Inferior parietal cortex (tissue), 1 donor: ENCODE measurements around the gene BCAS3.

ENCODE experiments used
- DNase-seq: peaks from one replicate; pipeline ENCODE4 v3.0.0-alpha.2; 2016; ENCODE audit errors: extremely low spot score

Gene BCAS3

DNA sequence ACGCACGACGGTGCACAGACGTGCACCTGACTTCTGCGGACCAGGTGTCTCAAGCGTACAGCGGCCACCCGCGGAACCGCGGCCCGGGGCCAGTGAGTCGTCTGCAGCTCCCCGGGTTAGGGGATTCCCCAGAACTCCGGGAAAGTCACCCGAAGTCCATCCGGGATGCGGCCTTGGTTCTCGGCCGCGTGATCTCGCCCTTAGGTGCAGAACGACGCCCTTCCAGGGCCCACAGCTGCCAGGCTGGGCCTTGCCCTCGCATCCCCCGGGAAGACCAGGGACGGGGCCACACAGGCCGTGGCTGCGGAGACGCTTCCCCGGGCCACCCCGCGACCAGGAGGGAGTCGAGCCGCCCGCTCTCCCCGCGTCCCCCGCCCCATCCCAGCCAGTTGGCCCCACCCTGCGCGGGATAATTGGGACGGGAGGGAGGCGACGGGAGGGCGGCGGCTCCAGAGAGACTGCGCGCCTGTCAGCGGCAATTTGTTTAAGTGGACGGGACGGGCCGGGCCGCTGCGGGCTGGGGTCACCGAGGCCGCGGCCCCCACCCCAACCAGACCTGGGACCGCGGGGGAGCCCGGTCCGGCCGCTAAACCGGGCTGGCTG, 718.4 kb downstream of the BCAS3 start:
- DNase-seq, result no peak

- DNase-seq, result no peak
These were observed 719.0 kb downstream of the BCAS3 start for GRCh38 chr17:61396586-61397085.

- DNase-seq, result no peak
These were observed 719.6 kb downstream of the BCAS3 start for GRCh38 chr17:61397086-61397842.

DNA sequence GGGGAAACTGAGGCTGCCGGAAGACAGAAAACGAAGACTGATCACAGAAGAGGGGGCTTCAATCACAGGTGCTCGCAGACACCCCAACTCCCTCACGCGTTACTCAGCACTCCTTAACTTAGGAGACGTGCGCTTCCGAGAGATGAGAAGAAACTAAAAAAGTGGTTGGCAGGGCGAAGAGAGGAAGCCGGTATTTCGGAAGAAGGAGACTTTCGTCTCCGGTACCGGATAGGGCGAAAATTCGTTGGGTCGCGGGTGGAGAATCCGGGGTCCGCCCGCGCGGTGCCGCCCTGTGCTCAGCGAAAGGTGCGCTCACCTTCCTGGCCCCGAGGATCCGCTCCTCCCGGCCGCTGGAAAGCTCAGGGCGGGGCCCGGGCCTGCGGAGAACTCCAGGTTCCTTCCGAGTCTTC, 721.1 kb downstream of the BCAS3 start:
- DNase-seq, result no peak

DNA sequence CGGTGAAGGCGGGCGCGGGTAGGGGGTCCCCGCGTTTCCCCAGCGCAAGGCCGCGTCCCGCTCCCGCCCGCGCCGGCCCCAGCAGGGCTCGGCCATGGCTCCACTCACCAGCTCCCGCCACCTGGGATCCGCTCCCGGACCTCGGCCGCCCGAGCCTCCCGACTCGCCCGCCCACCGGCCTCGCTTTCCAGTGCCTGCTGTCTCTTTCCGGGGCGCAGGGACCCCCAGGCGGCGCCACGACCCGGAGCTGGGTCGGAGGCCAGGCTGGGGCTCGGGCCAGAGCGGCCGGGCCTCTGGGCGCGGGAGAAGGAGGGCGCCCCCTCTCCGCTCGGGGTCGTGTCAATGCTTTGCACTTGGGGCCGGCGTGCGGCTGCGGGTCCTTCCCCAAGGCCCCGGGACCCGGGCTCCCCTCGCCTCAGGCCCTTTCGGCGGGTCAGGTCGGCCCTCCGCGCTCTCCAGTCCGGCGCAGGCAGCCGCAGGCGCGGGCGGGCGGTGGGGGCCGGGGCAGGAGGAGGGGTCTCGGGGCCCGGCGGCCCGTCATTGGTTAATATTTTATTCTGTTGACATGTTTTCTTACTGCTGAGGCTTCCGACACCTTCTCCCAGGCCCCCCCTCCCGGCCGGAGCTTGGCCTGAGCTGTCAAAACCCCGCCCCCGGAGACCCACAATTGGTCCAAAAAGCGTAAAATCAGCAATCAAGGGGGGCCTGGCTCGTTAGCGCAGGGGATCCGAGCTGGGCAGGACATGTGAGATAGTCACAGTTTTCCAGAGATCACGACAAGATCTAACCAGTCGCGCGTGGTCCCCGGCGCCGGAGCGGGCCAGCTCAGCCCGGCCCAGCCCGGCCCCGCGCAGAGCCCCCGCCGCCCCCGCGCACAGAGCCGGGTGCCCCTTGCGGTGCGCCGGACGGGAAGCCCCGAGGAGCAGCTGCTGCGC, 721.7 kb downstream of the BCAS3 start, which contains the start of gene TBX2:
Gene TBX2, plus strand, starts transcription at position 713 of the 935 bp plus-strand sequence. CDS start 334 bp downstream, outside the sequence.
- no peak for DNase-seq

DNA sequence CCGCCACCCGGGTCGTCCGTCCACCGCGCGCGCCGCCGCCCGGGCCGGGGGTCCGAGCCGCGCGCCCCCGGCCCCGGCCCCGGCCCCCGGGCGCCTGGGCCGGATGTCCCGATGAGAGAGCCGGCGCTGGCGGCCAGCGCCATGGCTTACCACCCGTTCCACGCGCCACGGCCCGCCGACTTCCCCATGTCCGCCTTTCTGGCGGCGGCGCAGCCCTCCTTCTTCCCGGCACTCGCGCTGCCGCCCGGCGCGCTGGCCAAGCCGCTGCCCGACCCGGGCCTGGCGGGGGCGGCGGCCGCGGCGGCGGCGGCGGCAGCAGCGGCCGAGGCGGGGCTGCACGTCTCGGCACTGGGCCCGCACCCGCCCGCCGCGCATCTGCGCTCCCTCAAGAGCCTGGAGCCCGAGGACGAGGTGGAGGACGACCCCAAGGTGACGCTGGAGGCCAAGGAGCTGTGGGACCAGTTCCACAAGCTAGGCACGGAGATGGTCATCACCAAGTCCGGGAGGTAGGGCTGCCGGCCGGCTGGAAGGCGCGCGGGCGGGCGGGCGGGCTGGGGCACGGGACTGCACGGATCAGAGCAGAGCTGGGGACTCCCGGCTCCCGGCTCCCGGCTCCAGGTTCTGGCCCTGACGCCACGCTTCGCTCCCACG, 722.5 kb downstream of the BCAS3 start:
- DNase-seq, result no peak

GRCh38 chr17:61400717-61401388, 723.2 kb downstream of the BCAS3 start:
- DNase-seq, result no peak

DNA sequence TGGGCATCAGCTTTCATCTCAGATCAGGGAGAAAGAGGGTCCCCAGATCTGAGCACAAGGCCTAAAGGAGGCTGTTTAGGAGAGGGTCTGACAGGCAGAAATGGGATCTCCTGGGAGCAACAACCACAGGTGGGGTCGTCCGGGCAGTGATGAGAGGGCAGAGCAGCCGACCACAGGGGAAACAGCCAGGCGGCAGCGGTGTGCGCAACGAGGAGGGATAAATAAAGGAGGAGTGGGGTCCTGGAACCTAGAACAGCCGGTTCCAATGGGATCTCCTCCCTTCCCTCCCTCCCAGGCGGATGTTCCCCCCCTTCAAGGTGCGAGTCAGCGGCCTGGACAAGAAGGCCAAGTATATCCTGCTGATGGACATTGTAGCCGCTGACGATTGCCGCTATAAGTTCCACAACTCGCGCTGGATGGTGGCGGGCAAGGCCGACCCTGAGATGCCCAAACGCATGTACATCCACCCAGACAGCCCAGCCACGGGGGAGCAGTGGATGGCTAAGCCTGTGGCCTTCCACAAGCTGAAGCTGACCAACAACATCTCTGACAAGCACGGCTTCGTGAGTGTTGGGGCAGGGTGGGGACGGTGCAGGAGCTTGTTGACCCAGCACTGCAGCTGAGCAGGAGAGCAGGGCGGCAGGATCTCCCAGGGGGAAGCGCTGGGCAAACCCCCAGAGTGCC, 723.9 kb downstream of the BCAS3 start:
- no peak for DNase-seq

GRCh38 chr17:61402073-61402541, 724.5 kb downstream of the BCAS3 start:
- no peak for DNase-seq

DNA sequence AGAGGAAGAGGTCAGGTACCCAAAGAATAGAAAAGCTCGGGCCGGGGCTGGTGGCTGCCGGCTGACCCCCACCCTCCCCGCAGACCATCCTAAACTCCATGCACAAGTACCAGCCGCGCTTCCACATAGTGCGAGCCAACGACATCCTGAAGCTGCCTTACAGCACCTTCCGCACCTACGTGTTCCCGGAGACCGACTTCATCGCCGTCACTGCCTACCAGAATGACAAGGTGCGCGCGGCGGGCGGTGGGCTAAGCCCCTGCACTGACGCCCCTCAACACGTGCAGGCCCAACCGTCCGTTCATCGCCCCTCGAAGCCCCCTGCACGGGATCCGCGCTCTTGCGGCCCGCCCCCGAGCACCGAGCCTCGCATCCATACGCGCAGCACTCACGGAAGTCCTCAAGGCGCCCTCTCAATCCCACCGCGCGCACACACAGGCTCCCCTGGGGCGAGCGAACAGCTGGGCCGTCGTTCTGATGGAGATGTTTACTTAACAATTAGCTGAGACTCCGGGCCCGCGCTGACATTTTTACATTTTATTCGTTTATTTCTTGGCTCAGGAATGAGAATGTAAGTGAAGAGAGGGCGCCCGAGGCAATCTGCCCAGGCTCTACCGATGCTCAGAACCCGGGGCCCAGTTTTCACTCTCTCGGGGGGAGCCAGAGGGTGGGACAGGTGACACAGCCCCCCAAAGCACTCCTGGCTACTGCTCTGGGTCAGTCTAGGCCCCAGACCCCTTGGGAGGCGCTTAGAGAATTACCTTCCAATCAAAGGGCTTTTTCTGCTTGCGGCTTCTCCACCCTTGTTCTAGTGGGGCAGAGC, 725.5 kb downstream of the BCAS3 start:
- no peak for DNase-seq

DNA sequence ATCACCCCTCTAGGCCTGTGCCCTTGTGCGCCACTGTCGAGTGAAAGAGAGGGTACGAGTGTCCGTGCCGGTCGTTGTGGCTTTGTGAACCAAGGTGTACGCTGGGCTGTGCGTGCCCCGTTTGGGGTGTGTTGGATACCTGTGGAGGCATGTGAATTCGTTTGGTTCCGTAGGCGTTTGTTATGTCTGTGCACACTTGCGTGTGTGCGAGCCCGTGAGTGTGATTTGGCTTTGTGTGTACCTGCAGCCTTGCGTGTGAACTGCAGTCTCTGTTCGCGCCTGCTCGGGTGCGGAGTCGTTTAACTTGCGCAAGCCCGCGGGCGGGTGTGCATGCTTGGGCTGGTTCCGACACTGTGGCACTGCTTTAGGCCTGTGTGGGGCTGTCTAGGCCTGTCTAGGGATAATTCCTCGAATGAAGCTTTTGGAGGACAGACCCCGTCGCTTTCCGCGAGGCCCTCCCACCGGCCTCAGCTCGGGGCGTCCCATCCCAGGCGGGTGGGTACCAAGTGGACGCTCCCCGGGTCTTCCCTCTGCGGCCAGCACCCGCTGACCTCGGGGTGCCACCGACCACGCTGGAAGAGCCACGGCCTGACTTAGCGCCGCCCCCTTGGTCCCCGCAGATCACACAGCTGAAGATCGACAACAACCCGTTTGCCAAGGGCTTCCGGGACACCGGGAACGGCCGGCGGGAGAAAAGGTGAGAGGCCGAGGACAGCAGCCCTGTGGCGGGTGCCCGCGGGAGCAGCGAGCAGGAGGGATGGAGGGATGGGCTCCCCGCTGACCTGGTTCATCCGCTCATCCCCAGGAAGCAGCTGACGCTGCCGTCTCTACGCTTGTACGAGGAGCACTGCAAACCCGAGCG, 726.4 kb downstream of the BCAS3 start:
- no peak for DNase-seq

DNA sequence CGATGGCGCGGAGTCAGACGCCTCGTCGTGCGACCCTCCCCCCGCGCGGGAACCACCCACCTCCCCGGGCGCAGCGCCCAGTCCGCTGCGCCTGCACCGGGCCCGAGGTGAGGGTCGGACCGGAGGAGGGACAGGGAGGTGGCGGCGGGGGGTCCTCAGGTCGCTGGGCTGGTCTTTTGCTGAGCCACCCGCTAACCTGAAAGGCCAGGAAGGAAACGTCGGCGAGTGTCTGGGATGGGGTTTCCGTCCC, 726.9 kb downstream of the BCAS3 start:
- no peak for DNase-seq

DNA sequence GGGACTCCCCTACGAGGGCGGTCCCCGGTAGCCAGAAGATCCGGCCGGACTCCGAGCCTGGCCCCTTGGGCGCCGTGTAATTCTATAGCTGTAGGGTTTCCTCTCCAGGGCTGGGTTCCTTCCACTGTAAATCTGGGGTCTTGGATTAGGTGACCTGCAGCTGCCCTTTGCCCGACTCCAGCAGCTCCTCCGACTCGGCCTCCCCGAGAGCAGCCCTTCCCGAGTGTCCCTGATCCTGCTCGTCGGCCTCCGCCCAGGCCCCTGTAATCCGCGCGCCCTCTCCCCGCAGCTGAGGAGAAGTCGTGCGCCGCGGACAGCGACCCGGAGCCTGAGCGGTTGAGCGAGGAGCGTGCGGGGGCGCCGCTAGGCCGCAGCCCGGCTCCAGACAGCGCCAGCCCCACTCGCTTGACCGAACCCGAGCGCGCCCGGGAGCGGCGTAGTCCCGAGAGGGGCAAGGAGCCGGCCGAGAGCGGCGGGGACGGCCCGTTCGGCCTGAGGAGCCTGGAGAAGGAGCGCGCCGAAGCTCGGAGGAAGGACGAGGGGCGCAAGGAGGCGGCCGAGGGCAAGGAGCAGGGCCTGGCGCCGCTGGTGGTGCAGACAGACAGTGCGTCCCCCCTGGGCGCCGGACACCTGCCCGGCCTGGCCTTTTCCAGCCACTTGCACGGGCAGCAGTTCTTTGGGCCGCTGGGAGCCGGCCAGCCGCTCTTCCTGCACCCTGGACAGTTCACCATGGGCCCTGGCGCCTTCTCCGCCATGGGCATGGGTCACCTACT, 727.4 kb downstream of the BCAS3 start:
- no peak for DNase-seq

DNA sequence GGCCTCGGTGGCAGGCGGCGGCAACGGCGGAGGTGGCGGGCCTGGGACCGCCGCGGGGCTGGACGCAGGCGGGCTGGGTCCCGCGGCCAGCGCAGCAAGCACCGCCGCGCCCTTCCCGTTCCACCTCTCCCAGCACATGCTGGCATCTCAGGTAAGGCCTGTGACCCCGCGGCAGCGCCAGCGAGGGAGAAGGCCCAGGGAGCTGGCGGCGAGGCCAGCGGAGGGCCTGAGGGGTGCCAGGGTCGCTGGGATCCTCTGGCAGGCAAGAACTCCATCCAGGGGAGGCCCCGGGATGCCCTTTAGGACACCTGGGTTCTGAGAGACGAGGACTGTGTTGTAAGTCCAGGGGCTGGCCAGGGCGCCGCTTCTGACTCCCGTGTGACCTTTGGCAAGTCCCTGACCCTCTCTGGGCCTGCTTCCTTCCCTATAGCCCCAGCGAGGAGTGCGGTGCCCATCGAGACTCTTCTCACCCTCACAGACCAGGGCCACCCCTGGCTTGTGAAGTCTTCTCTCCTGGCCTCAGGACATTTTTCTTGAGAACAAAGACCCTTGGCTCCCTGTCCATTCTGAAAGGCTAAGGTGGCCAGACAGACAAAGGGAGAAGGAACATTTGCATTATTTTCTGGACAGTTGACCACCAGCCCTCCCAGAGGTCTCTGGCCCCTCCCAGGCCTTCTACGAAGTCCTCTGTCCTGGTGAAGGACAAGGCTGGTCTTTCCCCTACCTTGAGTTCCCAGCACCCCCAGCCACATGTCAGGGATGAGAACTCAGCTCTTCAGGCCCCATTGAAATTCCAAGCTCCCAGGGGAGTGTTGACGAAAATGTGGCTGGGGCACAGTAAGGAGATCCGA, 728.3 kb downstream of the BCAS3 start:
- DNase-seq, result no peak

GRCh38 chr17:61406537-61406845, 728.8 kb downstream of the BCAS3 start:
- DNase-seq, result no peak

- no peak for DNase-seq
These were observed 729.6 kb downstream of the BCAS3 start for GRCh38 chr17:61406971-61407911.
